Neural cell (in vitro differentiated cells): Measurements from ENCODE around the gene ANKRD55. TPM values are rescaled to one million over a fixed set of nuclear protein-coding genes. Genes with fewer than 3 reads are reported as not detected.

Experiments
- H2AFZ ChIP-seq: fragments of 200-600, 300-800 bp; sonication (generic), shearing (Covaris generic); 2 replicates; pipeline ENCODE4 v1.6.0; 2014; ENCODE audit warnings: low read depth, mild to moderate bottlenecking, antibody characterized with exemption, low read length, moderate library complexity
- H3F3A ChIP-seq: fragments of 200-600 bp; shearing (Covaris generic); 2 replicates; pipeline ENCODE4 v1.6.1; 2016; ENCODE audit warnings: mild to moderate bottlenecking, moderate library complexity, mixed read lengths, antibody characterized with exemption, low read length; ENCODE audit not compliant: insufficient read depth, poor library complexity, severe bottlenecking
- H3K27ac ChIP-seq: fragments of 200-600, 300-800 bp; sonication (generic), shearing (Covaris generic); 2 replicates; pipeline ENCODE4 v1.5.1; 2014; ENCODE audit warnings: mild to moderate bottlenecking, low read length, moderate library complexity
- H3K27me3 ChIP-seq: fragments of 300-800, 200-600 bp; sonication (generic), shearing (Covaris generic); 2 replicates; pipeline ENCODE4 v1.6.0; 2014; ENCODE audit warnings: mild to moderate bottlenecking, low read depth, low read length, moderate library complexity; ENCODE audit not compliant: insufficient read depth
- H3K36me3 ChIP-seq: fragments of 300-800, 200-600 bp; sonication (generic), shearing (Covaris generic); 2 replicates; pipeline ENCODE4 v1.5.1; 2014; ENCODE audit warnings: mild to moderate bottlenecking, antibody characterized with exemption, low read length, moderate library complexity; ENCODE audit not compliant: insufficient read depth
- H3K4me2 ChIP-seq: fragments of 300-800, 200-600 bp; sonication (generic), shearing (Covaris generic); 2 replicates; pipeline ENCODE4 v1.6.0; 2014; ENCODE audit warnings: mild to moderate bottlenecking, low read length
- H3K4me3 ChIP-seq: fragments of 300-800, 200-600 bp; sonication (generic), shearing (Covaris generic); 2 replicates; pipeline ENCODE4 v1.5.1; 2014; ENCODE audit warnings: mild to moderate bottlenecking, low read length, moderate library complexity
- H3K79me2 ChIP-seq: fragments of 200-600 bp; shearing (Covaris generic); replicated peaks from 2 replicates; pipeline ENCODE4 v1.6.0; 2014; ENCODE audit warnings: mild to moderate bottlenecking, low read length, moderate library complexity; ENCODE audit not compliant: insufficient read depth
- H3K9ac ChIP-seq: fragments of 300-800, 200-600 bp; sonication (generic), shearing (Covaris generic); 2 replicates; pipeline ENCODE4 v1.6.1; 2016; ENCODE audit warnings: mild to moderate bottlenecking, low read length, mixed read lengths
- H3K9me2 ChIP-seq: fragments of 200-600 bp; shearing (Covaris generic); 2 replicates; pipeline ENCODE4 v1.6.1; 2016; ENCODE audit warnings: mild to moderate bottlenecking, low read length, mixed read lengths; ENCODE audit not compliant: insufficient read depth
- H3K9me3 ChIP-seq: fragments of 200-600, 300-800 bp; sonication (generic), shearing (Covaris generic); 2 replicates; pipeline ENCODE4 v1.6.1; 2016; ENCODE audit warnings: mild to moderate bottlenecking, mixed run types, low read length, moderate library complexity, mixed read lengths
- H4K20me1 ChIP-seq: fragments of 200-600 bp; shearing (Covaris generic); 2 replicates; pipeline ENCODE4 v1.6.1; 2016; ENCODE audit warnings: mild to moderate bottlenecking, mixed run types; ENCODE audit not compliant: insufficient read depth
- CTCF ChIP-seq: fragments of 450-650 bp; IDR thresholded peaks from 2 replicates; pipeline ENCODE4 v1.5.1; 2014; ENCODE audit warnings: antibody characterized with exemption, mild to moderate bottlenecking, moderate library complexity; ENCODE audit not compliant: poor library complexity, severe bottlenecking
- EP300 ChIP-seq: fragments of 450-650 bp; conservative IDR thresholded peaks from 2 replicates; pipeline ENCODE4 v1.6.1; 2014; ENCODE audit warnings: antibody characterized with exemption, mild to moderate bottlenecking, moderate library complexity; ENCODE audit not compliant: poor library complexity, severe bottlenecking
- EZH2 ChIP-seq: fragments of 200-600, 300-800 bp; shearing (Covaris generic), sonication (generic); IDR thresholded peaks from 2 replicates; pipeline ENCODE4 v1.6.1; 2014; ENCODE audit warnings: antibody characterized with exemption, low read length, borderline replicate concordance, mild to moderate bottlenecking; ENCODE audit not compliant: insufficient read depth, poor library complexity, severe bottlenecking
- MXI1 ChIP-seq: fragments of 450-650 bp; conservative IDR thresholded peaks from 2 replicates; pipeline ENCODE4 v1.6.1; 2014; ENCODE audit warnings: antibody characterized with exemption, mild to moderate bottlenecking; ENCODE audit not compliant: poor library complexity, severe bottlenecking
- POLR2AphosphoS5 ChIP-seq: IDR thresholded peaks from 2 replicates; pipeline ENCODE4 v1.6.1; 2012
- RAD21 ChIP-seq: fragments of 450-650 bp; conservative IDR thresholded peaks from 2 replicates; pipeline ENCODE4 v1.6.1; 2014; ENCODE audit warnings: antibody characterized with exemption, mild to moderate bottlenecking, moderate library complexity
- SMC3 ChIP-seq: fragments of 450-650 bp; conservative IDR thresholded peaks from 2 replicates; pipeline ENCODE4 v1.6.1; 2014; ENCODE audit warnings: antibody characterized with exemption, mild to moderate bottlenecking, moderate library complexity; ENCODE audit not compliant: poor library complexity
- TAF1 ChIP-seq: IDR thresholded peaks from 2 replicates; pipeline ENCODE4 v1.6.1; 2012; ENCODE audit warnings: low read depth
- polyA plus RNA-seq: library from polyadenylated mRNA; depleted of rRNA; stranded (reverse); fragments of >200 nt; gene quantifications from 2 replicates; pipeline ENCODE4 v1.2.3, GENCODE V29; 2014
- TF ChIP-seq, protein P1 (sequence below): IDR thresholded peaks from 2 replicates; pipeline ENCODE4 v1.6.1; 2012; ENCODE audit warnings: borderline replicate concordance

ANKRD55 gene
- polyA plus RNA-seq, 1 donor from 2014 or later = 49.8 TPM

DNA sequence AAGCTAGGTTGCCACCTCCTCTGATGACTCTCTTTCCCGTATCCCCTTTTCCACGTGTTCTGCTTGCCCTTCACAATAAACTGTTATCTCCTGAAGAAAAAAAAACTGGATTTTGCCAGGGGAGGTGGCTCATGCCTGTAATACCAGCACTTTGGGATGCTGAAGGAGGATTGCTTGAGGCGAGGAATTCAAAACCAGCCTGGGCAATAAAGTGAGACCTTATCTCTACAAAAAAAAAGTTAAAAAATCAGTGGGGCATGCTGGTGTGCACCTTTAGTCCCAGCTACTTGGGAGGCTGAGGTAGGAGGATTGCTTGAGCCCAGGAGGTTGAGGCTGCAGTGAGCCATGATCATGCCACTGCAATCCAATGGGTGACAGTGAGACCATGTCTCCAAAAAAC, 156.6 kb downstream of the ANKRD55 start:
- Histone ChIP-seq H3K4me3 (no peak overlapping the region), H3K27ac (no peak overlapping the region), H3K27me3 (no peaks in the 10 kb centered on the region), H3K9me2 (no peaks in the 10 kb centered on the region), H3K79me2 (no peaks in the 10 kb centered on the region), H4K20me1 (no peaks in the 10 kb centered on the region), H3F3A (no peaks in the 10 kb centered on the region), H2AFZ (no peak overlapping the region), H3K9ac (no peak overlapping the region), H3K4me2 (no peak overlapping the region), H3K36me3 (no peaks in the 10 kb centered on the region), H3K9me3 (no peaks in the 10 kb centered on the region)
- TF ChIP-seq EP300 = no peak
- no peak for TF ChIP-seq POLR2AphosphoS5
- TF ChIP-seq, protein P1, sequence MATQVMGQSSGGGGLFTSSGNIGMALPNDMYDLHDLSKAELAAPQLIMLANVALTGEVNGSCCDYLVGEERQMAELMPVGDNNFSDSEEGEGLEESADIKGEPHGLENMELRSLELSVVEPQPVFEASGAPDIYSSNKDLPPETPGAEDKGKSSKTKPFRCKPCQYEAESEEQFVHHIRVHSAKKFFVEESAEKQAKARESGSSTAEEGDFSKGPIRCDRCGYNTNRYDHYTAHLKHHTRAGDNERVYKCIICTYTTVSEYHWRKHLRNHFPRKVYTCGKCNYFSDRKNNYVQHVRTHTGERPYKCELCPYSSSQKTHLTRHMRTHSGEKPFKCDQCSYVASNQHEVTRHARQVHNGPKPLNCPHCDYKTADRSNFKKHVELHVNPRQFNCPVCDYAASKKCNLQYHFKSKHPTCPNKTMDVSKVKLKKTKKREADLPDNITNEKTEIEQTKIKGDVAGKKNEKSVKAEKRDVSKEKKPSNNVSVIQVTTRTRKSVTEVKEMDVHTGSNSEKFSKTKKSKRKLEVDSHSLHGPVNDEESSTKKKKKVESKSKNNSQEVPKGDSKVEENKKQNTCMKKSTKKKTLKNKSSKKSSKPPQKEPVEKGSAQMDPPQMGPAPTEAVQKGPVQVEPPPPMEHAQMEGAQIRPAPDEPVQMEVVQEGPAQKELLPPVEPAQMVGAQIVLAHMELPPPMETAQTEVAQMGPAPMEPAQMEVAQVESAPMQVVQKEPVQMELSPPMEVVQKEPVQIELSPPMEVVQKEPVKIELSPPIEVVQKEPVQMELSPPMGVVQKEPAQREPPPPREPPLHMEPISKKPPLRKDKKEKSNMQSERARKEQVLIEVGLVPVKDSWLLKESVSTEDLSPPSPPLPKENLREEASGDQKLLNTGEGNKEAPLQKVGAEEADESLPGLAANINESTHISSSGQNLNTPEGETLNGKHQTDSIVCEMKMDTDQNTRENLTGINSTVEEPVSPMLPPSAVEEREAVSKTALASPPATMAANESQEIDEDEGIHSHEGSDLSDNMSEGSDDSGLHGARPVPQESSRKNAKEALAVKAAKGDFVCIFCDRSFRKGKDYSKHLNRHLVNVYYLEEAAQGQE = no peak
- no peak for TF ChIP-seq RAD21
- no peak for TF ChIP-seq MXI1
- TF ChIP-seq EZH2 = no peak
- TF ChIP-seq TAF1 = no peak
- TF ChIP-seq SMC3 = no peak
- TF ChIP-seq CTCF = no peak

GRCh38 chr5:56075361-56075760, 157.8 kb downstream of the ANKRD55 start:
- no peak overlapping the region for H3K4me2 ChIP-seq
- H3K27me3 ChIP-seq = no peaks in the 10 kb centered on the region
- TF ChIP-seq RAD21 (no peak), MXI1 (no peak), CTCF (no peak), POLR2AphosphoS5 (no peak), EZH2 (no peak), EP300 (no peak), TAF1 (no peak), SMC3 (no peak)
- TF ChIP-seq, protein P1 = no peak
- H3K27ac ChIP-seq = no peak overlapping the region
- no peaks in the 10 kb centered on the region for H3K79me2 ChIP-seq
- no peaks in the 10 kb centered on the region for H3F3A ChIP-seq
- H3K4me3 ChIP-seq = no peak overlapping the region
- no peak overlapping the region for H2AFZ ChIP-seq
- H3K9me3 ChIP-seq = no peaks in the 10 kb centered on the region
- no peak overlapping the region for H3K9ac ChIP-seq
- no peaks in the 10 kb centered on the region for H4K20me1 ChIP-seq
- no peaks in the 10 kb centered on the region for H3K36me3 ChIP-seq
- H3K9me2 ChIP-seq = no peaks in the 10 kb centered on the region
